ENCODE results near the gene ATP4A. TPM values are rescaled to one million over a fixed set of nuclear protein-coding genes. Genes with fewer than 3 reads are reported as not detected.

Gene ATP4A
- total RNA-seq, 1 experiment from 2014 or later = not detected

DNA sequence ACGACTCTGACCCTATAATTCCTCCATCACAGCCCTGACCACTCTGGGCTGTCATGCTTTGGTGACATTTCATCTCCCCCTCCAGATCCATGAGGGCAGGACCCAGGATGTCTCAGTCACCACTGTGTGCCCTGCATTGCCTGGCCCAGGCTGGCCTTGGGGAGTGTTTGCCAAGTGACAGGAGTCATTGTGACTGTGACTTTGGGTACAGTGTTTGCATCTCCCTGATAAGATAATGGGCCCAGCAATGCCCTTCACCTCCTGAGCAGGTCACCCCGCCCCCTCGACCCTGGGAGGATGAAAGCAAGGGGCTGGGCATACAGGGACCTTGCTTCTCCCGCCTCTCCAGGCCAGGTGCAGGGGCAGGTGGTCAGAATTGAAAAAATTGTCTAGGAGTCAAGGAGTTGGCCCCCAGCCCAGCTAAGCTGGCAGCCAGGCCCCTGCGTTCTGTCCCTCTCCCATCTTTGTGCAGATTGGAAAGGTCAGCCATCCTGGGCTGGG, 5.9 kb upstream of the ATP4A start:
- no peaks in the 10 kb centered on the region for H3K36me3 Mint-ChIP-seq (ENCODE audit: insufficient read depth, unreplicated experiment)
- TF ChIP-seq, protein P1, sequence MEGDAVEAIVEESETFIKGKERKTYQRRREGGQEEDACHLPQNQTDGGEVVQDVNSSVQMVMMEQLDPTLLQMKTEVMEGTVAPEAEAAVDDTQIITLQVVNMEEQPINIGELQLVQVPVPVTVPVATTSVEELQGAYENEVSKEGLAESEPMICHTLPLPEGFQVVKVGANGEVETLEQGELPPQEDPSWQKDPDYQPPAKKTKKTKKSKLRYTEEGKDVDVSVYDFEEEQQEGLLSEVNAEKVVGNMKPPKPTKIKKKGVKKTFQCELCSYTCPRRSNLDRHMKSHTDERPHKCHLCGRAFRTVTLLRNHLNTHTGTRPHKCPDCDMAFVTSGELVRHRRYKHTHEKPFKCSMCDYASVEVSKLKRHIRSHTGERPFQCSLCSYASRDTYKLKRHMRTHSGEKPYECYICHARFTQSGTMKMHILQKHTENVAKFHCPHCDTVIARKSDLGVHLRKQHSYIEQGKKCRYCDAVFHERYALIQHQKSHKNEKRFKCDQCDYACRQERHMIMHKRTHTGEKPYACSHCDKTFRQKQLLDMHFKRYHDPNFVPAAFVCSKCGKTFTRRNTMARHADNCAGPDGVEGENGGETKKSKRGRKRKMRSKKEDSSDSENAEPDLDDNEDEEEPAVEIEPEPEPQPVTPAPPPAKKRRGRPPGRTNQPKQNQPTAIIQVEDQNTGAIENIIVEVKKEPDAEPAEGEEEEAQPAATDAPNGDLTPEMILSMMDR (IDR thresholded peaks at IDR 0.05; ENCODE audit: unreplicated experiment) = no peak
- H3K4me1 Mint-ChIP-seq (ENCODE audit: insufficient read depth, unreplicated experiment) = no peaks in the 10 kb centered on the region
- H3K27ac Mint-ChIP-seq (ENCODE audit: low read depth, unreplicated experiment) = no peak overlapping the region
- H3K4me3 Mint-ChIP-seq (ENCODE audit: unreplicated experiment) = no peak overlapping the region
- no peaks in the 10 kb centered on the region for H3K9me3 Mint-ChIP-seq (ENCODE audit: unreplicated experiment)
- intact Hi-C loops (cut with micrococcal nuclease) = no loop called here
- DNase-seq (ENCODE audit: unreplicated experiment) = no peak
- POLR2A ChIA-PET = no interaction called here
- CTCF ChIA-PET = no interaction called here
- peaks cover 23% of the 10 kb centered on the region for H3K27me3 Mint-ChIP-seq (ENCODE audit: insufficient read depth, unreplicated experiment)
- no TSS peak for BruUV-seq (replicated peaks)

DNA sequence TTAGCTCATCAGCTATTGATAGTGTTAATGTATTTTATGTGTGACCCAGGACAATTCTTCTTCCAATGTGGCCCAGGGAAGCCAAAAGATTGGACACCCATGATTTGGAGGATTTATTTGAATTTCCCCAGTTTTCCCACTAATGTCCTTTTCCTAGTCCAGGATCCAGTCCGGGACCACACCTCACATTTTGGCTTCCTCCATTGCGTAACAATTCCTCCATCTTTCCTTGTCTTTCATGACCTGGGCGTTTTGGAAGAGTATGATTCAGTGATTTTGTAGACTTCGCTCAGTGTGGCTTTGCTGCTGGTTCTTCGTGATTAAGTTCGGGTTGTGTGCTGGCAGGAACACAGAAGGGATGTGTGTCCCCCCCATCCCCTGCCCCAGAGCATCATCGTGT, 3.3 kb upstream of the ATP4A start:
- BruUV-seq (replicated peaks) = no TSS peak
- no peaks in the 10 kb centered on the region for H3K4me1 Mint-ChIP-seq (ENCODE audit: insufficient read depth, unreplicated experiment)
- TF ChIP-seq, protein P1 (IDR thresholded peaks at IDR 0.05; ENCODE audit: unreplicated experiment) = no peak
- no peaks in the 10 kb centered on the region for H3K36me3 Mint-ChIP-seq (ENCODE audit: insufficient read depth, unreplicated experiment)
- DNase-seq (ENCODE audit: unreplicated experiment) = no peak
- peaks cover 37% of the 10 kb centered on the region for H3K27me3 Mint-ChIP-seq (ENCODE audit: insufficient read depth, unreplicated experiment)
- CTCF ChIA-PET = interaction anchor here (1.3 kb wide), 1 partner anchor 18 kb away, joined by 4 read pairs; no protein-coding TSS in a partner anchor
- H3K27ac Mint-ChIP-seq (ENCODE audit: low read depth, unreplicated experiment) = no peak overlapping the region
- H3K4me3 Mint-ChIP-seq (ENCODE audit: unreplicated experiment) = no peak overlapping the region
- intact Hi-C loops (cut with micrococcal nuclease) = no loop called here
- no peaks in the 10 kb centered on the region for H3K9me3 Mint-ChIP-seq (ENCODE audit: unreplicated experiment)
- POLR2A ChIA-PET = no interaction called here

DNA sequence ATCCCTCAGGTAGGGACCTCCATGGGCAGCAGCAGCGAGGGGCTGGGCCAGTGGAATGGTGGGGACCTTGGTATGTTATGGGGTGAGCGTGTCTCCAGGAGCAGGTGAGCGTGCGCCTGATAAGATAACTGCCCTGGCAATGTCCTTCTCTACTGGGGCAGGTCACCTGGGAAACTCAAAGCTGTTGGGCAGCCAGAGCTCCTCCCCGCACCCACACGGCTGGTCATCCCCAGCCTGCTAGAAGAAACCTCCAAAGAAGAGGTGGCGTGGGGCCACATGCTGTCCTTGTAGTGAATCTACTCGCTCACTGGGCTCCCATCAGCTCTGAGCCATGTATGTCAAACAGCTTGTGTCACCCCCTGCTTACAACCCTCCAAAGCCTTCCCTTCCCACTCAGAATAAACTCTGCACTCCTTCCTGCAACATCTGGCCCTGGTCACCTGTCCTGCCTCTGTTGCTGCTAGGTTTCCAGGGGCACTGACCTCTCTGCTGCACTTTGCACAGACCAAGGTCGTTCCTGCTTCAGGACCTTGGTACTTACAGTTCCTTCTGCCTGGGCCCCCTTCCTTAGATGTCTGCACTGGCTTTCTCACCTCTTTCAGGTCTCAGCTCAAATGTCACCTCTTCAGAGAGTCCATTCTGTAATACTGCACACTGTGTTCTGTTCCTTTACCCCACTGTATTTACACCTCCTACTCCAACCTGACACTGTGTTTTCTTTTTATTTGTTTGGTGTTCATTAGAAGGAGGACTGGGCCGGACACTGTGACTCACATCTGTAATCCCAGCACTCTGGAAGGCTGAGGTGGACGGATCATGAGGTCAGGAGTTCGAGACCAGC, 1.8 kb upstream of the ATP4A start:
- no peak overlapping the region for H3K4me3 Mint-ChIP-seq (ENCODE audit: unreplicated experiment)
- no peak for DNase-seq (ENCODE audit: unreplicated experiment)
- BruUV-seq (replicated peaks) = no TSS peak
- intact Hi-C loops (cut with micrococcal nuclease) = no loop called here
- TF ChIP-seq, protein P1 (IDR thresholded peaks at IDR 0.05; ENCODE audit: unreplicated experiment) = no peak
- H3K36me3 Mint-ChIP-seq (ENCODE audit: insufficient read depth, unreplicated experiment) = no peaks in the 10 kb centered on the region
- no peak overlapping the region for H3K27ac Mint-ChIP-seq (ENCODE audit: low read depth, unreplicated experiment)
- ChIA-PET POLR2A (no interaction called here), CTCF (interaction anchor here (0.6 to 1.5 kb wide), 5 partner anchors 15 to 128 kb away, joined by 3 to 9 read pairs (median 4); no protein-coding TSS in a partner anchor)
- no peaks in the 10 kb centered on the region for H3K9me3 Mint-ChIP-seq (ENCODE audit: unreplicated experiment)
- H3K4me1 Mint-ChIP-seq (ENCODE audit: insufficient read depth, unreplicated experiment) = no peaks in the 10 kb centered on the region
- peaks cover 37% of the 10 kb centered on the region for H3K27me3 Mint-ChIP-seq (ENCODE audit: insufficient read depth, unreplicated experiment)

DNA sequence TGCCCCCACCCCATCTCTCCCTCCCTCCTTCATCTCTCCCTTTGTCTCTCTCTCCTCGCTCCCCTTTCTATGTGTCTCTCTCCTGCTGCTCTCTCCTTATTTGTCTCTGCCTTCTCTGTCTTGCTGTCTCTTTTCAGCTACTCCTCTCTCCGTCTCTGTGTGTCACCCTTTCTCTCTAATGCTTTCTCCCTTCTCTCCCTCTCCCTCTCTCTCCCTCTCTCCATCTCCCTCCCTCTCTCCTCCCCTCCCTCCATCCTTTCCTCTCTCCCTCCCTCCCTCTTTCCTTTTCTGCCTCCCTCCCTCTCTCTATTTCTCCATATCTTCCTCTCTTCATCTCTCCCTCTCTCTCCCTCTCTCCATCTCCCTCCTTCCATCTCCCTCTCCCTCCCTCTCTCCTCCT, 682 bp downstream of the ATP4A start:
- no TSS peak for BruUV-seq (replicated peaks)
- intact Hi-C loops (cut with micrococcal nuclease) = no loop called here
- TF ChIP-seq, protein P1 (IDR thresholded peaks at IDR 0.05; ENCODE audit: unreplicated experiment) = no peak
- peaks cover 41% of the 10 kb centered on the region for H3K27me3 Mint-ChIP-seq (ENCODE audit: insufficient read depth, unreplicated experiment)
- H3K4me1 Mint-ChIP-seq (ENCODE audit: insufficient read depth, unreplicated experiment) = no peaks in the 10 kb centered on the region
- H3K36me3 Mint-ChIP-seq (ENCODE audit: insufficient read depth, unreplicated experiment) = no peaks in the 10 kb centered on the region
- no peak overlapping the region for H3K27ac Mint-ChIP-seq (ENCODE audit: low read depth, unreplicated experiment)
- ChIA-PET POLR2A (interaction anchor here (0.6 kb wide), 1 partner anchor 104 kb away, joined by 3 read pairs; the partner anchor contains the start of gene UPK1A), CTCF (interaction anchor here (0.7 kb wide), 1 partner anchor 13 kb away, joined by 3 read pairs; no protein-coding TSS in a partner anchor)
- DNase-seq (ENCODE audit: unreplicated experiment) = no peak
- no peaks in the 10 kb centered on the region for H3K9me3 Mint-ChIP-seq (ENCODE audit: unreplicated experiment)
- no peak overlapping the region for H3K4me3 Mint-ChIP-seq (ENCODE audit: unreplicated experiment)
